A549 treated with CORT108297 at 1 μM for 4 hours (cell line): ENCODE data around the gene ARHGAP25. TPM values are rescaled to one million over a fixed set of nuclear protein-coding genes. Genes with fewer than 3 reads are reported as not detected.

ENCODE experiments used
- total RNA-seq: library from RNA; stranded (reverse); fragments of 200-300 nt; extraction: Qiagen RNA extraction; gene quantifications from 5 replicates; pipeline ENCODE4 v1.2.3, GENCODE V29; 2022

ARHGAP25 gene
- total RNA-seq = 0.12 to 0.36 TPM (median 0.19 TPM) in 5 replicates

GRCh38 chr2:68734688-68735525, at the start of gene ARHGAP25:
TSS of gene ARHGAP25 (plus strand) at chr2:68734811. CDS start at chr2:68735200, 389 bp downstream.

GRCh38 chr2:68871159-68871764, 136.7 kb downstream of the ARHGAP25 start, which contains the start of gene BMP10:
TSS of gene BMP10 (minus strand) at chr2:68871397. CDS start at chr2:68871358, 39 bp downstream.

Other genes with a start within 250 kb of the ARHGAP25 start
- not detected in 5 replicates for gene PROKR1, start 91.2 kb upstream of the ARHGAP25 start, total RNA-seq
- gene BMP10, start 136.6 kb downstream of the ARHGAP25 start, total RNA-seq = not detected in 5 replicates
- gene GKN2, start 218.1 kb downstream of the ARHGAP25 start, total RNA-seq = 2.4 to 4.1 TPM (median 2.9 TPM) in 5 replicates
- gene GKN1, start 239.8 kb downstream of the ARHGAP25 start, total RNA-seq = 0.60 to 1.1 TPM (median 0.68 TPM) in 5 replicates